Thyroid gland (tissue), 4 donors: Measurements from ENCODE around the gene MCOLN2. TPM values are rescaled to one million over a fixed set of nuclear protein-coding genes. Genes with fewer than 3 reads are reported as not detected.

Source experiments
- DNase-seq, 2 donors: peaks; one replicate each; pipeline ENCODE4 v3.0.0-alpha.2; 2019
- H3K27ac ChIP-seq, 3 donors: fragments of 200-600 bp; sonication (generic); 1 replicate in 2 of 3; 2 replicates in 1 of 3; pipeline ENCODE4 v1.5.1; 2016 to 2019; ENCODE audit warnings: mild to moderate bottlenecking in 1 of 3, moderate library complexity in 1 of 3
- H3K27me3 ChIP-seq: fragments of 200-600 bp; sonication (generic); one replicate; pipeline ENCODE4 v1.5.1; 2019
- H3K36me3 ChIP-seq, 2 donors: fragments of 200-600 bp; sonication (generic); one replicate each; pipeline ENCODE4 v1.5.1; 2016 to 2019
- H3K4me1 ChIP-seq, 2 donors: fragments of 200-600 bp; sonication (generic); one replicate each; pipeline ENCODE4 v1.5.1; 2017 to 2019
- H3K4me3 ChIP-seq, 3 donors: fragments of 200-600 bp; sonication (generic); replicated peaks in 1 of 3; 1 replicate in 2 of 3; 2 replicates in 1 of 3; pipeline ENCODE4 v1.5.1; 2016; ENCODE audit warnings: mild to moderate bottlenecking in 1 of 3
- H3K9me3 ChIP-seq: fragments of 200-600 bp; sonication (generic); one replicate; pipeline ENCODE4 v1.5.1; 2017
- POLR2A ChIP-seq, 2 donors: fragments of 450-650 bp; IDR thresholded peaks; one replicate each; pipeline ENCODE4 v1.6.1; 2017; ENCODE audit warnings: antibody characterized with exemption in 2 of 2, mild to moderate bottlenecking in 2 of 2, moderate library complexity in 1 of 2
- WGBS, 2 donors: methylation state at CpG; one replicate each; pipeline ENCODE4 v1.1.5; 2017; 5-methylcytosine and 5-hydroxymethylcytosine counted together
- intact Hi-C: fragments of 100-400 bp; cut with DNase I; formaldehyde crosslinking; loops from one replicate; pipeline ENCODE4 v1.15.1; 2023
- total RNA-seq, 4 donors: library from RNA; depleted of rRNA; stranded (reverse); fragments of >200 nt; gene quantifications; one replicate each; pipeline ENCODE4 v1.2.3, GENCODE V29; 2016
- TF ChIP-seq, protein P1 (sequence below), 6 experiments: fragments of 200-600 bp in 3 of 6; fragments of 450-650 bp in 3 of 6; sonication (generic) in 3 of 6; IDR thresholded peaks; one replicate each; pipeline ENCODE4 v1.5.1; 2016 to 2019; ENCODE audit warnings: antibody characterized with exemption in 6 of 6, mild to moderate bottlenecking in 2 of 6, inconsistent platforms in 1 of 6, moderate library complexity in 1 of 6

The MCOLN2 gene
- total RNA-seq, 4 donors from 2014 or later: 0.29 to 2.5 (median 1.4) TPM

DNA sequence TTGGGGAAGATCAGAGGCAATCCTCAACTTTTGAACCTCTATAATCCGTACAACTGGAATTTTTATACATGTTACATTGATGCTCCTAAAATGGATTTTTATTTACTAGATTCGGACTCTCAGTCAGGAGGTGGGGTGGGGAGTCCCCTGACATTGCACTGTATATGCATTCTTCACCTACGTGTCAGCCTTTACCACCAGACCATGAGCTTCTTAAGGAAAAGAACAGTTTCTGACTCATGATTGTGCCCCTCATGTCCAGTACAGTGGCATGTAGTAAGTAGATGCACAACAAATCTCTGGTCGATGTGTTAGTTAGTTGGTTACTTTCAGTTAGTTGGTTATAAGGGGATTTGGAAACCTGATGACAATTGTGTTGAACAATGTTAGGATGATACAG, 119.3 kb downstream of the MCOLN2 start:
- Histone ChIP-seq H3K9me3 (no peaks in the 10 kb centered on the region), H3K27me3 (no peaks in the 10 kb centered on the region), H3K36me3 (no peaks in the 10 kb centered on the region), H3K27ac (no peak overlapping the region), H3K4me1 (no peaks in the 10 kb centered on the region), H3K4me3 (no peak overlapping the region)
- intact Hi-C loops: no loop called here
- no peak for TF ChIP-seq POLR2A (IDR thresholded peaks at IDR 0.05)
- TF ChIP-seq, protein P1, sequence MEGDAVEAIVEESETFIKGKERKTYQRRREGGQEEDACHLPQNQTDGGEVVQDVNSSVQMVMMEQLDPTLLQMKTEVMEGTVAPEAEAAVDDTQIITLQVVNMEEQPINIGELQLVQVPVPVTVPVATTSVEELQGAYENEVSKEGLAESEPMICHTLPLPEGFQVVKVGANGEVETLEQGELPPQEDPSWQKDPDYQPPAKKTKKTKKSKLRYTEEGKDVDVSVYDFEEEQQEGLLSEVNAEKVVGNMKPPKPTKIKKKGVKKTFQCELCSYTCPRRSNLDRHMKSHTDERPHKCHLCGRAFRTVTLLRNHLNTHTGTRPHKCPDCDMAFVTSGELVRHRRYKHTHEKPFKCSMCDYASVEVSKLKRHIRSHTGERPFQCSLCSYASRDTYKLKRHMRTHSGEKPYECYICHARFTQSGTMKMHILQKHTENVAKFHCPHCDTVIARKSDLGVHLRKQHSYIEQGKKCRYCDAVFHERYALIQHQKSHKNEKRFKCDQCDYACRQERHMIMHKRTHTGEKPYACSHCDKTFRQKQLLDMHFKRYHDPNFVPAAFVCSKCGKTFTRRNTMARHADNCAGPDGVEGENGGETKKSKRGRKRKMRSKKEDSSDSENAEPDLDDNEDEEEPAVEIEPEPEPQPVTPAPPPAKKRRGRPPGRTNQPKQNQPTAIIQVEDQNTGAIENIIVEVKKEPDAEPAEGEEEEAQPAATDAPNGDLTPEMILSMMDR (IDR thresholded peaks at IDR 0.05): no peak
- WGBS, 2 donors: 89 to 94% methylated on average over 4 of the region's 4 CpGs
- no peak for DNase-seq

DNA sequence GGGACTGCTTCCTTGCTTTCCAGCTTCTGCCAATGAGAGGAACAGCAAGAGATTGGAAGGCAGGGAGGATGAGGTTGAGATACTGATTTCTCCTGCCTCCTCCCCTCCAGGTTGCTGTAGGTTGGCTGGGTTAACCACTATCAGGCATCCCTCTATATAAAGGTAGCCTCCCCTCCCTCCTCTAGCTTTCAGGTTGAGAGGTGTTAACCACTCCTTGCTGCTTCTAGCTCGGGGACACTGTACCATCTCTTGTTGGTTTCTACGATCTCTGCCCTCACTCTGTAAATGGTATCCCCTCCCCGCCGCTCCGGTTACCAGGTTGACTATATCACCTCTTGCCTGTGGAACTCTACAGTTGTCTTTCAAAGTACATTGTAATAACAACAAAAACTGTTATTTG, 120.6 kb downstream of the MCOLN2 start:
- no peak for TF ChIP-seq POLR2A (IDR thresholded peaks at IDR 0.05)
- TF ChIP-seq, protein P1 (IDR thresholded peaks at IDR 0.05): no peak
- Histone ChIP-seq H3K27ac (no peak overlapping the region), H3K4me1 (no peaks in the 10 kb centered on the region), H3K4me3 (no peak overlapping the region), H3K9me3 (no peaks in the 10 kb centered on the region), H3K27me3 (no peaks in the 10 kb centered on the region), H3K36me3 (no peaks in the 10 kb centered on the region)
- 85 to 90% methylated on average over 5 of the region's 5 CpGs for WGBS, 2 donors
- intact Hi-C loops: no loop called here
- no peak for DNase-seq

Other genes with a start within 250 kb of the MCOLN2 start
- 1 to 10 TPM in 1 of 4 donors, under 1 TPM in 2, not detected in 1; 0.40 to 1.4 (median 0.78) TPM for gene LPAR3, start 103.9 kb downstream of the MCOLN2 start, total RNA-seq
- gene MCOLN3, start 51.4 kb upstream of the MCOLN2 start, total RNA-seq: 1 to 10 TPM; 1.8 to 8.3 (median 3.4) TPM
- gene SYDE2, start 203.9 kb upstream of the MCOLN2 start, total RNA-seq: 10 to 100 TPM; 15.2 to 30.8 (median 20.5) TPM